ENCODE data around the gene LYST. TPM values are rescaled to one million over a fixed set of nuclear protein-coding genes. Genes with fewer than 3 reads are reported as not detected.

Gene LYST
- total and polyA plus RNA-seq, 12 donors: 6.7 to 48.0 (median 19.0) TPM

GRCh38 chr1:235872270-235872669, 5.6 kb upstream of the LYST start:
- H3K4me3 ChIP-seq: no peak overlapping the region
- H3K4me1 ChIP-seq (replicated peaks in 1 of 2): peaks cover 4 to 10% of the 10 kb centered on the region in 2 donors
- WGBS, 4 donors: 81 to 89% (median 84%) methylated on average over 6 of the region's 6 CpGs
- no peaks in the 10 kb centered on the region for H3K9me3 ChIP-seq (replicated peaks in 1 of 3)
- TF ChIP-seq CTCF (IDR thresholded peaks at IDR 0.05): no peak
- TF ChIP-seq POLR2A (IDR thresholded peaks at IDR 0.05): no peak
- no peaks in the 10 kb centered on the region for H3K36me3 ChIP-seq (replicated peaks in 1 of 2)
- no peak overlapping the region for H3K27ac ChIP-seq
- DNase-seq: no peak
- H3K27me3 ChIP-seq: no peaks in the 10 kb centered on the region
- intact Hi-C loops (cut with DNase I): loop anchor here in 1 of 2 donors (10.0 kb wide), 1 partner anchor 73 kb away; no protein-coding TSS in a partner anchor

GRCh38 chr1:235867903-235868469, 1.3 kb upstream of the LYST start:
- intact Hi-C loops (cut with DNase I): loop anchor here in 1 of 2 donors (5.0 kb wide), 1 partner anchor 104 kb away; no protein-coding TSS in a partner anchor
- Histone ChIP-seq H3K27ac (peak overlapping the region in 3 of 5 donors; percentile 89 to 94 (median 91)), H3K36me3 (replicated peaks in 1 of 2) (no peaks in the 10 kb centered on the region), H3K27me3 (no peaks in the 10 kb centered on the region), H3K4me3 (peak overlapping the region in 1 of 4 donors; percentile 69), H3K4me1 (replicated peaks in 1 of 2) (peaks cover 11 to 37% of the 10 kb centered on the region in 2 donors), H3K9me3 (replicated peaks in 1 of 3) (no peaks in the 10 kb centered on the region)
- WGBS, 4 donors: 59 to 65% (median 63%) methylated on average over 9 of the region's 9 CpGs
- DNase-seq: no peak
- no peak for TF ChIP-seq CTCF (IDR thresholded peaks at IDR 0.05)
- TF ChIP-seq POLR2A (IDR thresholded peaks at IDR 0.05): no peak

GRCh38 chr1:235866913-235867845, 473 bp upstream of the LYST start:
- Histone ChIP-seq H3K4me3 (peak overlapping the region; percentile 50 to 96 (median 80)), H3K27me3 (no peaks in the 10 kb centered on the region), H3K4me1 (replicated peaks in 1 of 2) (peaks cover 11 to 43% of the 10 kb centered on the region in 2 donors), H3K27ac (peak overlapping the region; percentile 89 to 94 (median 91)), H3K36me3 (replicated peaks in 1 of 2) (no peaks in the 10 kb centered on the region), H3K9me3 (replicated peaks in 1 of 3) (no peaks in the 10 kb centered on the region)
- DNase-seq: peak; percentile 95 to 98 (median 96)
- WGBS, 4 donors: 1 to 3% (median 1%) methylated on average over 15 to 56 of the region's 56 CpGs
- TF ChIP-seq POLR2A (IDR thresholded peaks at IDR 0.05): peak; percentile 81 to 82
- TF ChIP-seq CTCF (IDR thresholded peaks at IDR 0.05): no peak
- intact Hi-C loops (cut with DNase I): loop anchor here in 1 of 2 donors (5.0 kb wide), 1 partner anchor 105 kb away; no protein-coding TSS in a partner anchor
